ENCODE data around the gene RHOV. TPM values are rescaled to one million over a fixed set of nuclear protein-coding genes. Genes with fewer than 3 reads are reported as not detected.

The RHOV gene
- total and polyA plus RNA-seq, 10 of the 15 experiments (the other 5 are each of a cell fraction or from before 2014, with no cell fraction given), result 0.24 to 39.3 (median 9.3) TPM

GRCh38 chr15:40889112-40889511, 15.1 kb upstream of the RHOV start:
- intact Hi-C loops (cut with micrococcal nuclease; ENCODE audit: unreplicated experiment), result no loop called here
- Histone ChIP-seq H3K27me3 (replicated peaks in 1 of 2; ENCODE audit: control insufficient read depth in 2 of 2, insufficient read depth in 2 of 2, low read length in 1 of 2) (no peaks in the 10 kb centered on the region), H3K9me3 (replicated peaks; ENCODE audit: control insufficient read depth, insufficient read depth, low read length) (no peaks in the 10 kb centered on the region), H4K20me1 (ENCODE audit: control insufficient read depth, insufficient read depth) (no peaks in the 10 kb centered on the region), H3K4me2 (ENCODE audit: control insufficient read depth, insufficient read depth) (no peak overlapping the region), H3K36me3 (ENCODE audit: control insufficient read depth in 2 of 2, insufficient read depth in 2 of 2, low read length in 1 of 2) (no peaks in the 10 kb centered on the region), H3K4me3 (no peak overlapping the region), H3K79me2 (ENCODE audit: control insufficient read depth, insufficient read depth, low read length) (no peaks in the 10 kb centered on the region), H2AFZ (ENCODE audit: control insufficient read depth, low read depth, low read length) (no peak overlapping the region), H3K9ac (ENCODE audit: control insufficient read depth, insufficient read depth, low read length) (no peak overlapping the region), H3K27ac (ENCODE audit: control insufficient read depth, insufficient read depth) (no peak overlapping the region), H3K4me1 (ENCODE audit: control insufficient read depth, insufficient read depth, low read length) (peaks cover 20% of the 10 kb centered on the region)
- DNase-seq (ENCODE audit: low read depth, low spot score) (no peak), FAIRE-seq (no peak), ATAC-seq (no peak)
- in situ Hi-C loops (cut with MboI), result no loop called here
- RAD21 ChIA-PET (ENCODE audit: unreplicated experiment), result interaction anchor here (14.9 kb wide), 1 partner anchor 13 kb away, joined by 551 read pairs; the partner anchor contains the start of gene RHOV
- SMC1A ChIA-PET (ENCODE audit: uncharacterized antibody, unreplicated experiment), result interaction anchor here (2.3 to 13.4 kb wide), 2 partner anchors 14 to 37 kb away, joined by 8 to 454 read pairs; partner anchors contain the start of gene RHOV
- BruUV-seq (replicated peaks), result no TSS peak
- CTCF ChIA-PET, result interaction anchor here (1.4 to 4.8 kb wide), 2 partner anchors 16 to 44 kb away, joined by 5 to 37 read pairs; partner anchors contain the start of gene SPINT1
- TF ChIP-seq HCFC1 (IDR thresholded peaks at IDR 0.05; ENCODE audit: low read length) (no peak), ZBTB40 (IDR thresholded peaks at IDR 0.05; ENCODE audit: borderline replicate concordance) (no peak), NR2C1 (IDR thresholded peaks at IDR 0.05) (no peak), SMC3 (IDR thresholded peaks at IDR 0.05; ENCODE audit: borderline replicate concordance, low read length) (no peak), PAX5 (IDR thresholded peaks at IDR 0.05; ENCODE audit: borderline replicate concordance, low read depth, low read length) (no peak), IRF3 (IDR thresholded peaks at IDR 0.05) (no peak), KAT2A (conservative IDR thresholded peaks at IDR 0.05; ENCODE audit: control insufficient read depth, low read depth, low read length) (no peak), RAD51 (IDR thresholded peaks at IDR 0.05) (no peak), RELB (IDR thresholded peaks at IDR 0.05; ENCODE audit: low read depth) (no peak), FOXK2 (IDR thresholded peaks at IDR 0.05) (no peak), SP1 (IDR thresholded peaks at IDR 0.05; ENCODE audit: low read depth, low read length) (no peak), POLR2AphosphoS2 (IDR thresholded peaks at IDR 0.05; ENCODE audit: low read depth, low read length) (no peak)
- POLR2A ChIA-PET, result interaction anchor here (4.9 to 5.7 kb wide), 2 partner anchors 9 to 17 kb away, joined by 111 to 220 read pairs; partner anchors contain the start of gene RHOV
